Hepatic stellate cell (primary cell): ENCODE data around the gene PPP1R2C.

Source experiments
- DNase-seq: peaks from one replicate; pipeline ENCODE4 v3.0.0; 2011; ENCODE audit warnings: low spot score

PPP1R2C gene

GRCh38 chrX:42748067-42748850 lies 29.7 kb downstream of the PPP1R2C start:
- DNase-seq = peak; percentile 12

DNA sequence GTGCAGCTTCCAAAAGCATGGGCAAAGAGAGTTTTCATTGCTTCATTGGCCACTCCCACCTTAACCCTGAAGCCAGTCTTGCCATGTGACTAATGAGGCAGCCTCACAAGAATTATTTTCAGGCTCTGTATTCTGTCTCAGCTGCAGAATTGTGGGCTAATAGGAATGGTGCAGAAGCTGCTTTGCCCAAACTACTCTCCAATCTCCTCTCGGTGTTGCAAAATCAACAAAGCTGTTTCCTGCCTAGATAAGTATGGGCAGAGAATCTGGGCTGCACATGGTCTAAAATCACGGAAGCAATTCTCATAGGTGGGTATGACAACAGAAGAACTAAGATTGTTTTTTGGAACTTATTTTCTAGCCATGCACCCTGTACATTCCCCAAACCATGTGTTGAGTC lies 31.4 kb downstream of the PPP1R2C start:
- peak; percentile 9 for DNase-seq

DNA sequence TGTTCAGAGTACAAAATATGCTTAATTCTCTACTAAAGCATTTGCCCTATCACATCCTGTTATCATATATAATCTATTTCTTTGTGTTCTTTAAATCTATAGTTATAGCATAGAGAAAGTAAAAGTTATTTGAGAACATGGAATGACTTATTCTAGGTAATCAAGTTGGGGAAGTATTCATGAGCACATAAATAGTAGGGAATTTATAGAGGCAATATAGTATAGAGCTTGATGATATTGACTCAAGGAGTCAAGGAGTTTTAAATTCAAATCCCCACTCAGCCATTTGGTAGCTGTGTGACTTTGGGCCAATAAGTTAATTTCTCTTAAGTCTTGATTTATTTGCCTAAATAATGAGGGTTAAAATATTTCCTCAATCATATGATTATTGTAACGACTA lies 37.5 kb downstream of the PPP1R2C start:
- DNase-seq = no peak

- DNase-seq = no peak
Measured at GRCh38 chrX:42739741-42740140, 38.2 kb downstream of the PPP1R2C start.

DNA sequence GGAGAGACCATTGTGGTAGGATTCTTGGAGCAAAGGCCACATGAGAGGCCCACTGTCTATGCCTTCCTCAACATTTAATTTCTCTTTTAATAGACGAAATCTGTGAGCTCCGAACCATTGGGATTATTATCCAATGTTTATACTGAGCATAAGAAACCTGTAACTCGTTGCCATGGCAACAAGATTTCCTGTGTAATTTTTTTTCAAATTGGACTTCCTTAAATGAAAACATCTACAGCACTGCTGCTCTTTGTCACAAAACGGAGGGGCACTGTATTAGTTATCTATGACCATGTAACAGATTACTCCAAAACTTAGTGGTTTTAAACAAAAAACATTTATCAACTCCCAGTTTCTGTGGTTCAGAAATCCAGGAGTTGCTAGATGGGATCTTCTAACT lies 38.7 kb downstream of the PPP1R2C start:
- no peak for DNase-seq

DNA sequence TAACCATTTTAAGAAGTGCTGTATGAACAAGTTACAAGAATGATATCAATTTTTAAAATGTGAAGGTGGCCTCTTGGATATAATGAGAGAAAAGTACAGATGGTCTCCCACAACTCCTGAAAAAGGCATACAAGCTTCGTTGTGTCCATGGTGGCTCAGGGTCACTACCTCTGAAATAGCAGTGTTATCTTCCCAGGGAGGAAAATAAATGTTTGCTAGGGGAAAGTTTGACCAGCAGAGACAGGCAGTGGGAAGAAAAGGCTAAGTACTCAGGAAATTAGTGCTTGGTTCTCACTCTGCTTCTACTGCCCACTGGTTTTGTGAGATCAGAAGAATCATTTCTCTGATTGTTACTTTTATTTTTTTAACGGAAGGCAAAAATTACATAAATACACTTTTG lies 39.4 kb downstream of the PPP1R2C start:
- no peak for DNase-seq

GRCh38 chrX:42735250-42735649 lies 42.7 kb downstream of the PPP1R2C start:
- DNase-seq = no peak

GRCh38 chrX:42732506-42732905 lies 45.5 kb downstream of the PPP1R2C start:
- DNase-seq = no peak
